Choroid plexus epithelial cell (primary cell): ENCODE data around the gene ARHGAP44.

Experiments
- DNase-seq: peaks from one replicate; pipeline ENCODE4 v3.0.0-alpha.2; 2010; ENCODE audit warnings: low read depth
- H3K4me3 ChIP-seq: 2 replicates; pipeline ENCODE4 v1.5.1; 2011; ENCODE audit warnings: low read depth, mild to moderate bottlenecking, control low read depth, low read length, moderate library complexity
- TF ChIP-seq, protein P1 (sequence below): conservative IDR thresholded peaks from 2 replicates; pipeline ENCODE4 v1.5.1; 2011; ENCODE audit warnings: low read depth, mild to moderate bottlenecking, control low read depth, inconsistent platforms, low read length, moderate library complexity

Gene ARHGAP44

DNA sequence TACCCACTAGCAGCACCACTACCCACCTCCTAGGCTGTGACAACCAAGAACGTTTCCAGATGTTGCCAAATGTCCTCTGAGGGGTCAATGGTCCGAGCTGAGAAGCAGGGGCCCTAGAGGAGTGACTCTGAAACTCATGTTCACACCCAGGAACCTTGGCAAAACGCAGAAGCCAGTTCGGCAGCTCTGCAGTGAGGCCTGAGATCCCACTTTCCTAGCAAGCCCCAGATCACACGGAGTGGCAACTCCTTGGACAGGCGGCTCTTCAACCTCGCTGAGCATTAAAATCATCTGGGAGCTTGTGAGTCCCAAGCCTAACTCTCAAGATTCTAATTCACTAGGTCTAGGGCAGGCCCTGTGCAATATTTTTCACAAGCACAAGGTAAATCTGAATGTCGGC, 211.3 kb downstream of the ARHGAP44 start:
- no peak for DNase-seq
- H3K4me3 ChIP-seq = no peak overlapping the region
- TF ChIP-seq, protein P1, sequence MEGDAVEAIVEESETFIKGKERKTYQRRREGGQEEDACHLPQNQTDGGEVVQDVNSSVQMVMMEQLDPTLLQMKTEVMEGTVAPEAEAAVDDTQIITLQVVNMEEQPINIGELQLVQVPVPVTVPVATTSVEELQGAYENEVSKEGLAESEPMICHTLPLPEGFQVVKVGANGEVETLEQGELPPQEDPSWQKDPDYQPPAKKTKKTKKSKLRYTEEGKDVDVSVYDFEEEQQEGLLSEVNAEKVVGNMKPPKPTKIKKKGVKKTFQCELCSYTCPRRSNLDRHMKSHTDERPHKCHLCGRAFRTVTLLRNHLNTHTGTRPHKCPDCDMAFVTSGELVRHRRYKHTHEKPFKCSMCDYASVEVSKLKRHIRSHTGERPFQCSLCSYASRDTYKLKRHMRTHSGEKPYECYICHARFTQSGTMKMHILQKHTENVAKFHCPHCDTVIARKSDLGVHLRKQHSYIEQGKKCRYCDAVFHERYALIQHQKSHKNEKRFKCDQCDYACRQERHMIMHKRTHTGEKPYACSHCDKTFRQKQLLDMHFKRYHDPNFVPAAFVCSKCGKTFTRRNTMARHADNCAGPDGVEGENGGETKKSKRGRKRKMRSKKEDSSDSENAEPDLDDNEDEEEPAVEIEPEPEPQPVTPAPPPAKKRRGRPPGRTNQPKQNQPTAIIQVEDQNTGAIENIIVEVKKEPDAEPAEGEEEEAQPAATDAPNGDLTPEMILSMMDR = no peak

DNA sequence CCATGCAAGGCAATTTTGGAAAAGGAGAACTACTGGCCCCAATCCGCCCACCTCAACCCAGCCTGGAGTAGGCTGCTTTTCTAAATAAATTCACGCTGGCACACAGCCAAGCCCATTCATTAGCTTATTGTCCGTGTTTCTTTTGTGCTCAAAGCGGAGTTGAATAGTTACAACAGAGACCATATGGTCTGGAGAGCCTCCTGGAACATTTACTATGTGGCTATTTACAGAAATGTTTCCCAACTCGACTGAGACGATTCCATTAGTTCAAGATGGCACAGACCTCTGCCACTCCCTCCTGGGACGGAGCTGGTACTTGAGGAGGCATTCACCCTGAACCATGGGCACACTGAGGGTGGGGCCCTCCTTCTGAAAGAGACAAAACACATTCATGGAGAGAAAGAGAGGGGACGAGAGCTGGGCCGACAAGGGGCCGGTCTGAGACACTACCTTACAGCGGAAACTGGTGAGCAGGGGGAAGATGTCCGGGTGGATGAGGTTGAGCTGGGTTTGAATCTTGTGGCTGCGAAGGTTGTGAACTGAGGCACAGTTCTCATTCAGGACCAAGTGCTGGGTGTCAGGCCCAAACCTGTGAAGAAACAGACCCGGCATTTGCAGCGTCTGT, 212.8 kb downstream of the ARHGAP44 start:
- DNase-seq = no peak
- H3K4me3 ChIP-seq = no peak overlapping the region
- TF ChIP-seq, protein P1 = no peak

DNA sequence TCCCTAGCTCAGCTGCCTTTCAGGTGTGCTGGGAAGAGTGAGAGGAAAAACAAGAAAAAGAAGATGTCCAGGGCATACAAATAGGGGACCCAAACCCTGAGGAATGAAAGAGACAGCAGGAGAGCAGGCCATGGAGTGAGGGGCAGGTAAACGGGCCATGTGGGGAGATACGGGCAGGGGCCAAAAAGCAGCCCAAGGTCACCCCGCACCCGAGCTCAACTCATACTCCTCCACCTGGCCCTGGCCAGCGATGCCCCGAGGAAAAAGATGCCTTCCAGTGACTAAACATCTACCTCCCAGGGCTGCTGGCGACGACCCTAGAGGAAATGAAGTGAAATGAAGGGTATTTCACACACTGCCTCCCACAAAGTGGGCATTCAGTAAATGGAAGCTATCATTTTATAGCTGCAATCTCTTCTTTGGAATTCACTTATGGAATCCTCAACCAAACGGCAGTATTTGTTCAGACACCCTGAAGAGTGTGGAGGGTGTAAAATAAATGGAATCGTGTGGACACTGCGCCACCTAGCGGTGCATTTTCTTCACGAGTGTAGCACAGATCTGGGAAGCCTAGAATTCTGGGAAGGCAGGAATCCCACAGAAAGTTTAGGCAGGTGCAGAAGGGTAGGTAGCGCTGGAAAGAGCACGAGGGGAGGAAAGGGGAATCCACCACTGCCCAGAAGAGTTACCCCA, 213.6 kb downstream of the ARHGAP44 start:
- H3K4me3 ChIP-seq = no peak overlapping the region
- DNase-seq = peak; percentile 85
- TF ChIP-seq, protein P1 = peak; percentile 87

DNA sequence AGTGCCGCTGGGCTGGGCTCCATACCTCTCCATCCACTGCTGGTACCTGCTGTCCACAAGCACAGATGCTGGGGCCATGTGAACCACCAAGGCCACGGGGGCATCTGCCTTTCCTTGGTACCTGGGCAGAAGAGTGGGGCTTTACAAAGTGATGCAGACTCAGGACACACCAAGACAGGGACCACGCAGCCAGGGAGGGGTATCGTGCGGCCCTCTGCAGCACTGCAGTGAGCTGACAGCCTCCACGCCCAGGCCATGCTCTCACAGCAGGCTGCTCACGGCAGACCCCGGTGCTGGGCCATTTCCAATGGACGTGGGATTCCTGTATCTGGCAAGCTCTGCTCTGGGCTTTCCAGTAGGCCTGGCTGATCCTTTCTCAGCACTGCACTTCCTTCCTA, 214.2 kb downstream of the ARHGAP44 start:
- H3K4me3 ChIP-seq = no peak overlapping the region
- DNase-seq = no peak
- TF ChIP-seq, protein P1 = no peak

DNA sequence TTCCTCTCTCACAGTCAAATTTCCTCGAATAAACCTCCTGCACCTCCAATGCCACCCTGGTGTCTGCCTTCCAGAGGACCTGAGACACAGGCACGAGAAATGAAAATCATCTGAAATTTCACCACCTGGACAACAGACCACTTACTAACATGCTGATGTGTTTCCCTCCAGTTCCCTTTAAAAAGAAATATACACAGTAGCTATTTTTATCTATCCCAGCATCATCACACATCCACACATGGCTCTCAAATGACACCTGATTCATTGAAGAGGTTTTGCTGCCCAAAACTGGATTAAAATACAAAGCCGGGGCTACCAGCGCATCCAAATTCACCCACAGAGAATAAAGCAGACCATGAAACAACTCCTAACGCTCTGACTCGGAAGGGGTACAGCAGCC, 214.6 kb downstream of the ARHGAP44 start:
- no peak for DNase-seq
- TF ChIP-seq, protein P1 = no peak
- H3K4me3 ChIP-seq = no peak overlapping the region

DNA sequence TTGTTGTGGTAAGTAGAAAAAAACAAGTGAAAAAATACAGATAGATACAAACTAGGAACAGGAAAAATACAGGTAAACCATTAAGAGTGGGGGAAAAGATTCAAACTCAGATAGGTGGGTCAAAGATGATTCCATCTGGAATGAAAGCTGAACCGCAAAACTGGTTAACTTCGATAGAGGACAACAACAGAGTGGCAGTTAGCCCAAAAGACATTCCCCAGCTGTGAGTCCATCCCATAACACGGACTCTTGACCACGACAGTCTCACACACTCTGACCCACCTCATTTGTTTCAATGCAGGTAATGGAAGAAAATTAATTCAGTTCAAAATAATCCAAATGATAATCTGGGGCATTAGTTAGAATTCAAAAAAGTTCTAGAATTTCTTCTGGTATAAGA, 215.0 kb downstream of the ARHGAP44 start:
- no peak overlapping the region for H3K4me3 ChIP-seq
- DNase-seq = no peak
- TF ChIP-seq, protein P1 = no peak

DNA sequence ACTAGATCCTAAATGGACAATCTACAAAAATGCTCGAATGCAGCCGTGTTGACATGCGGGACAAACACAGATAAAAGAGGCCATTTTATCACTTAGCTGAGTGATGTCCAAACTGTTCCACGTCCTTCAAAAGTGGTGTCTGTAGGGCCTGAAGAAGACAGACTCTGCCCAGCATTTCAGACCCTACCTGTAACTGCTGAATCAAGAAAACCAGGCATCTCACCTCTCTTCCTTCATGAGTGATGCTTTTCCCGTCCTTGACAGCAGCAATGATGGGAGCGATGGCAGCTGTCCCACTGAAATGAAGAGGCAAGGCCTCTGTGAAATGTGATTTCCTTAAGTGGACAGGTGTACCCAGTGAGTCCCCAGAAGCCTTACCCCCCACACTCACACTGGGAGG, 216.2 kb downstream of the ARHGAP44 start:
- no peak for DNase-seq
- no peak overlapping the region for H3K4me3 ChIP-seq
- TF ChIP-seq, protein P1 = no peak
